Astrocyte of the hippocampus (primary cell): ENCODE measurements around the gene GPR55.

Experiments
- DNase-seq: peaks from one replicate; pipeline ENCODE4 v3.0.0; 2011; ENCODE audit warnings: low read depth, low spot score

The GPR55 gene

GRCh38 chr2:230868947-230869913 lies 55.8 kb downstream of the GPR55 start:
- no peak for DNase-seq

GRCh38 chr2:230868161-230868946 lies 56.7 kb downstream of the GPR55 start:
- DNase-seq, result peak; percentile 24

- peak; percentile 68 for DNase-seq
These were observed 58.1 kb downstream of the GPR55 start for GRCh38 chr2:230866756-230867523.

GRCh38 chr2:230865766-230866755 lies 59.0 kb downstream of the GPR55 start:
- peak; percentile 65 for DNase-seq

GRCh38 chr2:230865307-230865765 lies 59.7 kb downstream of the GPR55 start:
- peak; percentile 29 for DNase-seq

- peak; percentile 86 for DNase-seq
These were observed 60.3 kb downstream of the GPR55 start, which contains the start of gene ITM2C for GRCh38 chr2:230864605-230865306. Gene ITM2C (plus strand): TSS chr2:230864942. CDS start chr2:230865026, 84 bp downstream.

GRCh38 chr2:230864122-230864604 lies 60.9 kb downstream of the GPR55 start:
- DNase-seq, result no peak

GRCh38 chr2:230863442-230864121 lies 61.5 kb downstream of the GPR55 start:
- DNase-seq, result no peak

GRCh38 chr2:230863031-230863430 lies 62.0 kb downstream of the GPR55 start:
- DNase-seq, result no peak

GRCh38 chr2:230862292-230862691 lies 62.8 kb downstream of the GPR55 start:
- DNase-seq, result no peak

- DNase-seq, result no peak
These were observed 63.3 kb downstream of the GPR55 start for GRCh38 chr2:230861552-230862255.
